DOHH2 (cell line): ENCODE data around the gene THBS3.

Experiments used
- EZH2phosphoT487 ChIP-seq: fragments of 200-600 bp; sonication (generic); IDR thresholded peaks from 2 replicates; pipeline ENCODE4 v1.6.1; 2017; ENCODE audit warnings: borderline replicate concordance, mild to moderate bottlenecking, antibody characterized with exemption, low read length, moderate library complexity, mixed read lengths
- TF ChIP-seq, protein P1 (sequence below): fragments of 200-600 bp; sonication (generic); IDR thresholded peaks from one replicate; pipeline ENCODE4 v1.5.1; 2014; ENCODE audit warnings: antibody characterized with exemption, mild to moderate bottlenecking, low read depth, low read length; ENCODE audit not compliant: poor library complexity, severe bottlenecking

- TF ChIP-seq EZH2phosphoT487: no peak
- TF ChIP-seq, protein P1, sequence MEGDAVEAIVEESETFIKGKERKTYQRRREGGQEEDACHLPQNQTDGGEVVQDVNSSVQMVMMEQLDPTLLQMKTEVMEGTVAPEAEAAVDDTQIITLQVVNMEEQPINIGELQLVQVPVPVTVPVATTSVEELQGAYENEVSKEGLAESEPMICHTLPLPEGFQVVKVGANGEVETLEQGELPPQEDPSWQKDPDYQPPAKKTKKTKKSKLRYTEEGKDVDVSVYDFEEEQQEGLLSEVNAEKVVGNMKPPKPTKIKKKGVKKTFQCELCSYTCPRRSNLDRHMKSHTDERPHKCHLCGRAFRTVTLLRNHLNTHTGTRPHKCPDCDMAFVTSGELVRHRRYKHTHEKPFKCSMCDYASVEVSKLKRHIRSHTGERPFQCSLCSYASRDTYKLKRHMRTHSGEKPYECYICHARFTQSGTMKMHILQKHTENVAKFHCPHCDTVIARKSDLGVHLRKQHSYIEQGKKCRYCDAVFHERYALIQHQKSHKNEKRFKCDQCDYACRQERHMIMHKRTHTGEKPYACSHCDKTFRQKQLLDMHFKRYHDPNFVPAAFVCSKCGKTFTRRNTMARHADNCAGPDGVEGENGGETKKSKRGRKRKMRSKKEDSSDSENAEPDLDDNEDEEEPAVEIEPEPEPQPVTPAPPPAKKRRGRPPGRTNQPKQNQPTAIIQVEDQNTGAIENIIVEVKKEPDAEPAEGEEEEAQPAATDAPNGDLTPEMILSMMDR: no peak
These were observed 29.1 kb downstream of the THBS3 start for GRCh38 chr1:155178441-155179111.
